Amniotic epithelial cell (primary cell): Measurements from ENCODE around the gene CNOT1.
A peak's percentile ranks its signal among the peaks of the same experiment; 100 is the strongest.
"Not testable (repeated sequence)": the region's sequence is repeated elsewhere in the genome, so short reads cannot be mapped to it uniquely, and the experiment has no call there.

Experiments used
- DNase-seq: peaks from one replicate; pipeline ENCODE4 v3.0.0-alpha.2; 2010; ENCODE audit warnings: low read depth

The CNOT1 gene

DNA sequence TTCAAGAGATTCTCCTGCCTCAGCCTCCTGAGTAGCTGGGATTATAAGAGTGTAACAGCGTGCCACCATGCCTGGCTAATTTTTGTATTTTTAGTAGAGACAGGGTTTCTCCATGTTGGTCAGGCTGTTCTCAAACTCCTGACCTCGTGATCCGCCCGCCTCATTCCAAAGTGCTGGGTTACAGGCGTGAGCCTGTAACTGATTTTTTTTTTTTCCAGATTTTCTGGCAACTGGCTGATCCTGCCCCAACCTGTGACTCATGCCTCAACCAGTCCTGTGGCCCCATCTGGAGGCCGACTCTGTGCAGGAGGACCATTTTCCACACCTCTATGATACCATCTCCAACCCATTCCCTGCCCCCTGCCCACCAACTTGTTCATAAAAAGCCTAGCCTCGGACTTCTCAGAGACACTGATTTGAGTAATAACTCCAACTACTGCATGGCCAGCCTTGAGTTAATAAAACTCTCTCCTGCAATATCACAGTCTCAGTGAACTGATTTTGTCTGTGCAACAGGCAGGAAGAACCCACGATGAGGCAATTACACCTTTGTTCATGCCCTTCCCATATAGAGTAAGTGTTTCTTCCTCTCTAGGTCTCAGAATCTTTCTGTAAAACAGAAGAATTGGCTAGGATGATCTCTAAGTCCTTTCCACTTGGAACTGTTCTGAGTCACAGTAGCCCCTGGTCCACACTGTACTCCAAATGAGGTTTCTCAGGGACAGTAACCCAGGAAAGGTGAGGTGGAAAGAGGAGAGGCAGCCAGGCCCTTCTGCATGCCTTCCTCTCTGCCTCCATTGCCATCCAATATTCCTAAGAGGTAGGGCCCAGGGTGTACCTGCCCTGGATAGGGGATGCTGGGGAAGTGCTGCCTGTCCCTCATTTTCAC, 8.8 kb upstream of the CNOT1 start:
- peak; percentile 89 for DNase-seq

DNA sequence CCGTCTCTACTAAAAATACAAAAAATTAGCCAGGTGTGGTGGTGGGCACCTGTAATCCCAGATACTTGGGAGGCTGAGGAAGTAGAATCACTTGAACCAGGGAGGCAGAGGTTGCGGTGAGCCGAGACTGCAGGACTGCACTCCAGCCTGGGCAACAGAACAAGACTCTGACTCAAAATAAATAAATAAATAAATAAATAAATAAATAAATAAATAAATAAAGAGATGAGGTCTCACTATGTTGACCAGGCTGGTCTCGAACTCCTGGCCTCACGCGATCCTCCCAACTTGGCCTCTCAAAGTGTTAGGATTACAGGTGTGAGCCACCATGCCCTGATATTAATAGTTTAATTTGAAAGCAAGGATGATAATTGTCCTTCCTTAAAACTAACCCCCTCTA, 7.4 kb upstream of the CNOT1 start:
- not testable (repeated sequence) for DNase-seq

DNA sequence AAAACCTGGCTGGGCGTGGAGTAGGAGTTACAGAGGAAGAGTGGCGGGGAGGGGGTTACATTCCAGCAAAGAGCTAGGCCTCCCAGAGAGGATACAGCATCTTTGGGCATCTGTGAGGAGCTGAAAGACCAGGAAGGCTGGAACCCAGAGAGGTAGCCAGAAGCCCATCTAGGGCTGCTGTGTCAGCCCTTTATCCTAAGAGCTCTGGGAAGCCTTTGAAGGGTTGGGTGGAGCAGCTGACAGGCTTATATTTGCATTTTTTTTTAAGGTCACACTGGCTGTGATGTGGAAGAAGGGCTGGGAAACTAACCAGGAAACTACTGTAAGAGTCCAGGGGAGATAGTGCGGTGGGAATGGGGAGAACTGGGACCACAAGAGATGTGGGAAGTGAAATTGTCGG, 6.8 kb upstream of the CNOT1 start:
- DNase-seq: no peak

DNA sequence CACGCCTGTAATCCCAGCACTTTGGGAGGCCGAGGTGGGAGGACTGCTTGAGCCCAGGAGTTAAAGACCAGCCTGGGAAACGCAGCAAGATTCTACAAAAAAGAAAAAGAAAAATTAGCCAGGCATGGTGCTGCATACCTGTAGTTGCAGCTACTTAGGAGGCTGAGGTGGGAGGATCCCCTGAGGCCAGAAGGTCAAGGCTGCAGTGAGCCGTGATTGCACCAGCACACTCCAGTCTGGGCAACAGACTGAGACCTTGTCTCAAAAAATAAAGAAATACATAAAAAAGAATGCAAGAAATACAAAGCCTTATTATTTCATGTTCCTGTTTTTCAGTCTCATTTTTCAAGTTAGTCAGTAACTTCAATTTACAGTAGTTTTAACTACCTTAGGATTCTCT, 5.9 kb upstream of the CNOT1 start:
- DNase-seq: no peak

DNA sequence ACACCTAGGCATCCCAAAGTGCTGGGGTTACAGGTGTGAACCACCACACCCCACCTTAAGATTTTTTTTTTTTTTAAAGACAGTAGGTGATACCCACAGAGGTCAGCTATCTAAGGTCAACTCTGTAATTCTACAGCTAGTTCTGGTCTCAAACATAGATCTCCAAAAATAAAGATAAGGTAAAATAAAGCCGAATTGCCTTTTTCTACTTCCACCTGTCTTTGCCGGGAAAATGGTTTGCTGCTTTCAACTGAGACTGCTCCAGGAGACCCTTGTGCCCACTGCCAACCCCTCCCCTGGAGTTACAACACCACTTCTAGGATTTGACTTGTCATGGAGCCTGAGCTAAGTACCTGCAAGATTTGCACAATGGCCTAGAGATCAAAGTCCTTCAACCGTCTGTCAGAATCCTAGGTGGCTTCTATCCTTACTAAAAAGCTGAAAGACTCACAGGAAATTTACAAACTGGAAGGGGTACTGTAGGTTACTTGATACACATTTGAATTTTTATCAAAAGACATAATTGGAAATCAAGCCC, 4.7 kb upstream of the CNOT1 start:
- no peak for DNase-seq

DNA sequence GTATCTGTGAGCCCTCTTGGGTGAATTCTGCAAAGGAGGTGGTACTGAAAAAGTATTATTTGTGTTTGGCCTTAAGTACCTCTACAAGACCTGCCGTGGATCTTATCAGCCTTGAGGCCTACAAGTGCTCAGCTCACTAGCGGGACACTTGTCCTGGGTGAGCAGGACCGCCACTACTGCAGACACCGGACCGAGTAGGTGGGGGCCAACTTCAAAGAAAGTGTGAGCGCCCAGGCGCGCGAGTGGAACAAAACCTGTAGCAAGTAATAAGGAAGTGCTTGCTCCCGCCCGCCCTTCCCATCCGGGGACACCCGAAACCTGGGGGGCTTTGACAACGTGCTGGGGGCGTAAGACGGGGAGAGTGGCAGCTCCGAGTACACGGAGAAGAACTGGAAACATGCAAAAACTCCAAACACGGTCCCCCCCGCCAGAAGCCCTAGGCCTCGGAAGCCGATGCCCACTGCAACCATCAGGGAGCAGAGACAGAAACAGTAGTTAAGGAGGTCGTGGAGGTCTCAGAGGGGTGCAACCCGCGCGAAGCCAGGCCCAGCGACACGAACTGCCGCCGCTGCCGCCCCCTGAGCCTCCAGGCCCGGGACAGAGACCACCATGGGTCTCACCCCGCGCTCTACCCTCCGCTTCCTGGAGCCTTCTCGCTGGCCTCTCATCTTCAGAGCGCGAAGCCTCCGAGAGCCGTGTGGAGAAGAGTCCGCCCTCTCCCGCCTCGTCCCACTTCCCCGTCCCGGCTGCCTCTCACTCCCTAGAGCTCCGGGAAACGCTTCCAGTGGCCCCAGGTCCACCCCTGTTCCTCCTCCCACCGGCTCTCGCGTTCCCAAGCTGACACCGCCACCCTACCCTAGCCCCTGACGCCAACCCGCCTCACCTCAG, 537 bp downstream of the CNOT1 start:
- no peak for DNase-seq

DNA sequence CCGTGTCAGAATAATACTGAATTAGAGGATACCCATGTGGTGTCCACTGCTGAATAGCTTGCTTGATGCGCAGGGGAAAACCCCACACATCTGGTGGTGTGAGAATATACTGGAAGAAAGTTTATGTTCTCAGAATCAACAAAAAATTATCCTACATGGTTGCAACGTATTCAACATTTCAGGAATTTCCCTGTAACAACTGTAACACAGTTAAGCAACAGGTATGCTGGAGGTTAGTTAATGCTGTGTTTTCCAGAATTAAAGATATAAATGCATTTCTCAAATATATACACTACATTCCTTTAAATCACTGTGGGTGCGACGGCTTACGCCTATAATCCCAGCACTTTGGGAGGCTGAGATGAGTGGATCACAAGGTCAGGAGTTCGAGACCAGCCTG, 5.4 kb downstream of the CNOT1 start:
- no peak for DNase-seq

DNA sequence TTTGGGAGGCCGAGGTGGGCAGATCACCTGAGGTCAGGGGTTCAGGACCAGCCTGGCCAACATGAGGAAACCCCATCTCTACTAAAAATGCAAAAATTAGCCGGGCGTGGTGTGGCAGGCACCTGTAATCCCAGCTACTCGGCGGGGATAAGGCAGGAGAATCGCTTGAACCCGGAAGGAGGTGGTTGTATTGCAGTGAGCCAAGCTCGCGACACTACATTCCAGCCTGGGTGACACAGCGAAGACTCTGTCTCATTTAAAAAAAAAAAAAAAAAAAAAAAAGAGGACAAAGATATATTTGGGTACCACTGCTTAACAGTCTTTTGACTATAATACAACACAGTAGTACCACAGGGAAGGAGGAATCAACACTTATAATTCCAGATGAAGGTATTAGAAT, 9.2 kb downstream of the CNOT1 start:
- DNase-seq: no peak

DNA sequence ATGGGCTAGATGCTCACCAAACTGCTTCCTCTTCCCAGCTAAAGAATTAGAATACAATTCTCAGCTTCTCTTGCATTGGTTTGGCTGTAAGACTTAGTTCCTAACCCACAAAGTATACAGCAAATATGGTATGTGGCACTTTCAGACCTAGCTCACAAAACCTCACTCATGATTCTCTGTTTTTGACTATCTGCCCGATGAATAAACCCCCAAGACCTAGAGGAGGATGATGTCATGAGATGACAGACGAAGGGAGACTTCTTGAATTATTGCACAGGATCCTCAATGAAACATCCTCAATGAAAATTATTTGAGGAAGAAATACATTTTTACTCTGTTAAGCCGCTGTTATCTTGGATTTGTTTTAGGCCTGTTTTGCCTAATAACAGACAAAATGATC, 14.3 kb downstream of the CNOT1 start:
- peak; percentile 62 for DNase-seq

DNA sequence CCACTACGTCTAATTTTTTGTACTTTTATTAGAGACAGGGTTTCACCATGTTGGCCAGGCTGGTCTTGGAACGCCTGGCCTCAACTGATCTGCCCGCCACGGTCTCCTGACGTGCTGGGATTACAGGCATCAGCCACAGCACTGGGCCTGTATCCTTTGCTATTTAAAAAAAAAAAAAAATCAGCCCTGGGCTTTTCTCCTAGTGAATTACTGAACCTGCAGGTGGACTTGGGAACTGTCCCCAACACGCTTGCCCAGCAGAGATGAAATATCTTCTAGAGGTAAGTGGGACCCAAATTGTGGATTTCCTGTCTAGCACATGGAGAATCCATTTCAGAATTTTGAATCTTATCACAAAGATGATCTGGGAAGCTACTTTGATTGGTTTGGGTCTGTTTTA, 14.8 kb downstream of the CNOT1 start:
- DNase-seq: no peak

DNA sequence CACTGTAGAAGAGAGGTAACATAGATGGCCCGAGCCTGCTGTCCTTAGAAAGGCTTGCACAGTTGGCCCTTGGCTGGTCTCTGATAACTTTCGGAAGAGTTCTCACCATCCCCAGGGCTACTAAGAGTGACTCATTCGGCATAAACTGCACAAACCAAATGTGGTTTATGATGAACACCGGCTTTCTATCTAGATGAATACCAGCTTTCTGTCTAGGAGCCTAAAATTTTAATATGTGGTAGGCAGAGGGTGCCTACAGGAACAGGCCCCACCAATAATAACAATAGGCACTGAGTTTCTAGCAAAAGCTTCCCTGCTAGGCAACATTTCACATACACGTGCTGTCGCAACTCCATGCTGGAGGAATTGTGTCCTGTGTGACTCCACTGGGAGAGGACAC, 15.4 kb downstream of the CNOT1 start:
- peak; percentile 52 for DNase-seq

DNA sequence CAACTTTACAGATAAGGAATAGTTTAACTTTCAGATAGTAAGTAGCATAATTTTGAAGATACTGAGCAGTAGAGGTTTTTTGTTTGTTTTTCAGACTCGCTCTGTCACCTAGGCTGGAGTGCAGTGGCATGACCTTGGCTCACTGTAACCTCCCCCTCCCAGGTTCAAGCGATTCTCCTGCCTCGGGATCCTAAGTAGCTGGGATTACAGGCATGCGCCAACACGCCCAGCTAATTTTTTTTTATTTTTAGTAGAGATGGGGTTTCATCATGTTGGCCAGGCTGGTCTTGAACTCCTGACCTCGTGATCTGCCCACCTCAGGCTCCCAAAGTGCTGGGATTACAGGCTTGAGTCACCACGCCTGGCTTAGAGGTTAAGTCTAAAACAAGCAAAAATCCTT, 16.7 kb downstream of the CNOT1 start:
- not testable (repeated sequence) for DNase-seq

DNA sequence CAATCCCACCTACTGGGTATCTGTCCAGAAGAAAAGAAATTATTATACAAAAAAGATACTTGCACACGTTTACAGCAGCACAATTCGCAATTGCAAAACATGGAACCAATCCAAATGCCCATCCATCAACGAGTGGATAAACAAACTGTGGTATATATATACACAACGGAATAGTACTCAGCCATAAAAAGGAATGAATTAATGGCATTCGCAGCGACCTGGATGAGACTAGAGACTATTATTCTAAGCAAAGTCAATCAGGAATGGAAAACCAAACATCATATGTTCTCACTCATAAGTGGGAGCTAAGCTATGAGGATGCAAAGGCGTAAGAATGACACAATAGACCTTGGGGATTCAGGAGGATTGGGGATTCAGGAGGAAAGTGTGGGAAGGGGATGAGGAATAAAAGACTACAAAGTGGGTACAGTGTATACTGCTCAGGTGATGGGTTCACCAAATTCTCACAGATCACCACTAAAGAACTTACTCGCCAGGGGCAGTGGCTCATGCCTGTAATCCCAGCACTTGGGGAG, 21.0 kb downstream of the CNOT1 start:
- DNase-seq: no peak

DNA sequence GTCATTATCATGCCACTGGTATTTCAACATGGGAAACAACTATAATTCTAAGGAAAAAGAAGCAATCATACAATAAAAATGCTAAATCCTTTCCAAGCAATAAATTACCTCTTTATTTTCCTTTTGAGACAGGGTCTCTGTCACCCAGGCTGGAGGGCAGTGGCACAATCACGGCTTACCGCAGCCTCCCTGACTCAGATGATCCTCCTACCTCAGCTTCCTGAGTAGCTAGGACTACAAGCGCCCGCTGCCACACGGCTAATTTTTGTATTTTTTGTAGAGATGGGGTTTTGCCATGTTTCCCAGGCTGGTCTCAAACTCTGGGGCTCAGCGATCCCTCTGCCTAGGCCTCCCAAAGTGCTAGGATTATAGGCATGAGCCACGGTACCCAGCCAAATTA, 24.1 kb downstream of the CNOT1 start:
- no peak for DNase-seq

DNA sequence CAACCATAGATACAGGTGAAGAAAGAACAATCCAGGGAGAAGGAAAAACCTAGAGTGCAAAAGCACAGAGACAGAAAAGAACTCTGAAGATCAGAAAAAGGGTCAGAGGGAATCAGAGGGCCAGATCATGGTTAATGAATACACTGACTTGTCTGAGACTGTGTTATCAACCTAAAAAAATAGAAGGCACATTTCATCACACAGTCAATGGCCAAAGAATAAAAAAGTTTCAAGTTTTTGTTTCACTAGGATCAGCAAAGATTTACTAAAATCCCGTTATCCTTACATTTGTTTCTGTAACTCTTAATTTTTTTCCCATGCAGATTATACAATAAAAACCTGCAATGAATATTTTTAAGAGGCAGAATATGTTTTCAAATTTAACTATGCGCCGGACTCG, 38.5 kb downstream of the CNOT1 start:
- DNase-seq: no peak

DNA sequence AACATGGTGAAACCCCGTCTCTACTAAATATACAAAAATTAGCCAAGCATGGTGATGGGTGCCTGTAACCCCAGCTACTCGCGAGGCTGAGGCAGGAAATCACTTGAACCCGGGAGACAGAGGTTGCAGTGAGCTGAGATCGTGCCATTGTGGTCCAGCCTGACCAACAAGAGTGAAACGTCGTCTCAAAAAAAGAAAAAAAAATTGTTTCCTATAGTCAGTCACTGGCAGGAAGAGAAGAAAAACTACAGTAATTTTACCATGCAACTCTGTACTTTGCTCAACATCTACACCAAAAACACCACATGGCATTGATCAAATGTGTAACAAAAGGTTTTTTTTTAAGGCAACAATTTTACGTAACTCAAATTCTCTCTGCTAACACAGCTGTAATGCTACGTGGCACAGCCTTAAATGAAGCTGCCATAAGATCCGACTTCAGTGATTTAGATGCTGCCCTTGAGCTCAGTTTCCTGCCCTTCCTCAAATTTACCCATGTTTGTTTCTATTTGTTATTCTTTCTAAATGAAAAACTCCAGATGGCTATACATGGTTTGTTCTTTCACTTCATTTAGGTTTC, 40.2 kb downstream of the CNOT1 start:
- DNase-seq: peak; percentile 21

DNA sequence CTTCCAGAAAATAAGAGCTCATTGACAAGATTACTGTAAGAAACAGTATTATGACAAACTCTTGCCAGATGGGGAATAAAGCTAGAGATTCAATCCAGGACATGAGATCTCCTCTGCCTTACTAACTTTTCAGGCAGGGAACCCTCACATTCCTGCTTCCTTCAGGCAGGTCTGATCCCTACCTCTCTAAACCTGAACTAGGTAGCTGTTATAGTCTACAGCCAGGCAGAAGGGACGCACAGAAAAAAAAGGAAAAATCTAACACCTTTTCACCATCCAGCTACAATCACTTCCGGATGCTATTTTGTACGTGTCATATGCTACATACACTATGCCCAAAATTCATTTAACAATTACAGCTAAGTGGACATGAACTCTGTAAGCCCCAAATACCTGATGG, 41.2 kb downstream of the CNOT1 start:
- no peak for DNase-seq

DNA sequence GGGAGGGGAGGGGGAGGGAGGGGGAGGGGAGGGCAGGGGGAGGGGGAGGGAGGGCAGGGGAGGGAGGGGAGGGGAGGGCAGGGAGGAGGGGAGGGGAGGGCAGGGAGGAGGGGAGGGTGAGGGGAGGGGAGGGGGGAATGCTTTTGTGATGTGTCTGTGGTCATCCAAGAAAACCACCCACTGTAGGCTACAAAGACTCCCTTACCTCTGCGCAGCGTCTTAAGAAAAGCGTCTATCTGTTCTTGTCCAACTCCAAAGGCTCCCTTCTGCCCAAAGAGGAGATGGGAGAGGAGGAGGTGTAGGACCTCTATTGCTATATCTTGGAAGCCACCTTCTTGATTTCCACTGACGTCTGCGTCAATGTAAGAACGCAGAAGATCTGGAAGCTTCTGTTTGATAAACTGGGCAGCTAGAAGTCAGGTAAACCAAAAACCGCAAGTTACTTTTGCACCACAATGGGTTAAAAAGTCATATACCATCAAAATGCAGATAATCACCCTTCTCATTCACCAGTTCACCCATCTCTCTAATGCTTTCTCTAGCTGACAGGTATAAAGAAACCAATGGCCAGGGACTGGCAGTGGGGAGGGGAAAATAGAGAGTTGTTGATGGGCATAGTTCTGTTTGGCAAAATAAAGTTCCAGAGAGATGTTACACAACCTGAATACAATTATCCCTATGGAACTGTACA, 43.1 kb downstream of the CNOT1 start:
- DNase-seq: no peak

DNA sequence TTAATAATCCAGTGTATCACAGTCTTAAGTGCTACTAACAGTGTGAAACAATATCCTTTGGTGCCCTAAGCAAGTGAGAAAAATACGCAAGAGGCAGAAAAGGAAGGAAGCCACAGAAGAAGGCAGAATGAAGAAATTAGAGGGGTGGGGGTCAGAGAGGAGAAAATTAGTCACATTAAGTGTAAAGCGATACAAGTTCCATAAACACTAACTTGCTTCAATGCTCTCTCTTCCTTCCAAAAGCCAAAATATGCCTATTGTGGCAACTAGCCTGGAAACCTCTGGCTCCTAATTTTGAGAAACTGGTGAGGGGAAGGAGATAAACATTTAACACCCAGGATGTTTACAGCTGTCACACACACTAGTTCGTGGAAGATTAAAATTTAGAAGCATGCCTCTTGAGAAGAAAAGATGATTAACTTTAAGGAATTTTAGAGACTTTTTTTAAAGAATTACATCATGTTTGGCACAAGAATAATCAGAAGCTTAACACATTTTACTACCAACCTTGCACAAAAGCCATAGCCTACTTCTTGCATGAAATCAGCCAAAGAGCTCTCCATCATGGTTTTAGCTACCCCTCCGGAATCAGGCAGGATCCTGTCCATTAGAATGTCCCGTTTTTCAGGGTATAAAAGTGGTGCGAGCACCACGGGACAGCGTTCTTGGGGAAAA, 44.7 kb downstream of the CNOT1 start:
- no peak for DNase-seq

DNA sequence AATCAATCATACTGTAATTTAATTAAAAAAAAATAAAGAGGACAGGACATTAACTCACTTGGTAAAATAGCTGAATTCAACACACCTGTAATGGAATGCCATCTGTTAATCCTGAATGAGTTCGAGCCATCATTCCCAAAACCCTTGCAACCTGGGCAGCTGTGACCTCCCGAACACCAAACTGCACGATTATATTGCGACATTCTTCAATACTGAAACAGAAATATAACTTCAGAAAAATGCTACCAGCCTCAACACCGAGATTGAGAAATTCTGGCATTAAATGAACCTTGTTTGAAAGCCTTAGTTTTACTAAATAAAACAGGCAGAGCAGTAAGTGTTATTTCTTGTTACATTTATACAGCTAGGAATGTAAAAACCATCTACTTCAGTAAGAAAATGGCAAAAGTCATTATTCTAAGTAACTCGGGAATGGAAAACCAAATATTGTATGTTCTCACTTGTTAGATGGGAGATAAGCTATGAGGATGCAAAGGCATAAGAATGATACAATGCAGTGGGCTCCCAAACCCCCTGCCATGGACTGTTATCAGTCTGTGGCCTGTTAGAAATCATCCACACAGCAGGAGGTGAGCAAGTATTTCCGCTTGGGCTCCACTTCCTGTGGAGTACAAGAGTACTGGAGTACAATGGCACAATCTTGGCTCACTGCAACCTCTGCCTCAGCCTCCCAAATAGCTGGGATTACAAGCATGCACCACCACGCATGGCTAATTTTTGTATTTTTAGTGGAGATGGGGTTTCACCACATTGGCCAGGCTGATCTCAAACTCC, 46.5 kb downstream of the CNOT1 start:
- DNase-seq: peak; percentile 42
